Calu3 (cell line): ENCODE measurements around the gene MICB. TPM values are rescaled to one million over a fixed set of nuclear protein-coding genes. Genes with fewer than 3 reads are reported as not detected.

Source experiments
- BruUV-seq: library from RNA; stranded (reverse); fragments of 400-500 nt; replicated peaks from 2 replicates; lab custom pipeline; 2021; lab: Mats Ljungman, UMichigan
- CTCF ChIA-PET: fragments of 300-600 bp; sonication (Branson Sonifier 250); formaldehyde crosslinking; loops from one replicate; lab custom pipeline; 2022; ENCODE audit warnings: antibody characterized with exemption; lab: Charles Lee
- DNase-seq: peaks from one replicate; pipeline ENCODE4 v3.0.0; 2022
- H3K27ac Mint-ChIP-seq: one replicate; pipeline ENCODE4 v1.8.0; 2022; ENCODE audit warnings: mixed read lengths; ENCODE audit not compliant: unreplicated experiment
- H3K27me3 Mint-ChIP-seq: one replicate; pipeline ENCODE4 v1.8.0; 2022; ENCODE audit warnings: mixed read lengths; ENCODE audit not compliant: unreplicated experiment
- H3K36me3 Mint-ChIP-seq: one replicate; pipeline ENCODE4 v1.8.0; 2022; ENCODE audit warnings: mild to moderate bottlenecking, moderate library complexity, mixed read lengths; ENCODE audit not compliant: insufficient read depth, unreplicated experiment
- H3K4me1 Mint-ChIP-seq: one replicate; pipeline ENCODE4 v1.8.0; 2022; ENCODE audit warnings: mild to moderate bottlenecking, low read depth, mixed read lengths; ENCODE audit not compliant: unreplicated experiment
- H3K4me3 Mint-ChIP-seq: one replicate; pipeline ENCODE4 v1.8.0; 2022; ENCODE audit warnings: mild to moderate bottlenecking, low read depth, moderate library complexity, mixed read lengths; ENCODE audit not compliant: unreplicated experiment
- H3K9me3 Mint-ChIP-seq: one replicate; pipeline ENCODE4 v1.8.0; 2022; ENCODE audit warnings: low read depth, mixed read lengths; ENCODE audit not compliant: unreplicated experiment
- intact Hi-C: fragments of 100-400 bp; cut with micrococcal nuclease; formaldehyde crosslinking; loops from one replicate; pipeline ENCODE4 v1.10.0; 2022; ENCODE audit not compliant: unreplicated experiment
- total RNA-seq: library from RNA; stranded (reverse); gene quantifications from 2 replicates; pipeline ENCODE4 v1.2.3, GENCODE V29; 2022
- TF ChIP-seq, protein P1 (sequence below): fragments of 200-600 bp; IDR thresholded peaks from one replicate; pipeline ENCODE4 v1.8.0; 2022; ENCODE audit warnings: antibody characterized with exemption; ENCODE audit not compliant: unreplicated experiment

Gene MICB
- total RNA-seq, 1 experiment from 2014 or later, result 64.3 TPM

GRCh38 chr6:31510007-31510406, 12.1 kb downstream of the MICB start:
- Mint-ChIP-seq H3K4me3 (no peak overlapping the region), H3K27ac (no peak overlapping the region), H3K9me3 (peaks cover 3% of the 10 kb centered on the region), H3K36me3 (peaks cover 38% of the 10 kb centered on the region), H3K4me1 (no peaks in the 10 kb centered on the region), H3K27me3 (no peaks in the 10 kb centered on the region)
- TF ChIP-seq, protein P1, sequence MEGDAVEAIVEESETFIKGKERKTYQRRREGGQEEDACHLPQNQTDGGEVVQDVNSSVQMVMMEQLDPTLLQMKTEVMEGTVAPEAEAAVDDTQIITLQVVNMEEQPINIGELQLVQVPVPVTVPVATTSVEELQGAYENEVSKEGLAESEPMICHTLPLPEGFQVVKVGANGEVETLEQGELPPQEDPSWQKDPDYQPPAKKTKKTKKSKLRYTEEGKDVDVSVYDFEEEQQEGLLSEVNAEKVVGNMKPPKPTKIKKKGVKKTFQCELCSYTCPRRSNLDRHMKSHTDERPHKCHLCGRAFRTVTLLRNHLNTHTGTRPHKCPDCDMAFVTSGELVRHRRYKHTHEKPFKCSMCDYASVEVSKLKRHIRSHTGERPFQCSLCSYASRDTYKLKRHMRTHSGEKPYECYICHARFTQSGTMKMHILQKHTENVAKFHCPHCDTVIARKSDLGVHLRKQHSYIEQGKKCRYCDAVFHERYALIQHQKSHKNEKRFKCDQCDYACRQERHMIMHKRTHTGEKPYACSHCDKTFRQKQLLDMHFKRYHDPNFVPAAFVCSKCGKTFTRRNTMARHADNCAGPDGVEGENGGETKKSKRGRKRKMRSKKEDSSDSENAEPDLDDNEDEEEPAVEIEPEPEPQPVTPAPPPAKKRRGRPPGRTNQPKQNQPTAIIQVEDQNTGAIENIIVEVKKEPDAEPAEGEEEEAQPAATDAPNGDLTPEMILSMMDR, result no peak
- intact Hi-C loops, result no loop called here
- no peak for DNase-seq
- CTCF ChIA-PET, result no interaction called here
- BruUV-seq, result no TSS peak

DNA sequence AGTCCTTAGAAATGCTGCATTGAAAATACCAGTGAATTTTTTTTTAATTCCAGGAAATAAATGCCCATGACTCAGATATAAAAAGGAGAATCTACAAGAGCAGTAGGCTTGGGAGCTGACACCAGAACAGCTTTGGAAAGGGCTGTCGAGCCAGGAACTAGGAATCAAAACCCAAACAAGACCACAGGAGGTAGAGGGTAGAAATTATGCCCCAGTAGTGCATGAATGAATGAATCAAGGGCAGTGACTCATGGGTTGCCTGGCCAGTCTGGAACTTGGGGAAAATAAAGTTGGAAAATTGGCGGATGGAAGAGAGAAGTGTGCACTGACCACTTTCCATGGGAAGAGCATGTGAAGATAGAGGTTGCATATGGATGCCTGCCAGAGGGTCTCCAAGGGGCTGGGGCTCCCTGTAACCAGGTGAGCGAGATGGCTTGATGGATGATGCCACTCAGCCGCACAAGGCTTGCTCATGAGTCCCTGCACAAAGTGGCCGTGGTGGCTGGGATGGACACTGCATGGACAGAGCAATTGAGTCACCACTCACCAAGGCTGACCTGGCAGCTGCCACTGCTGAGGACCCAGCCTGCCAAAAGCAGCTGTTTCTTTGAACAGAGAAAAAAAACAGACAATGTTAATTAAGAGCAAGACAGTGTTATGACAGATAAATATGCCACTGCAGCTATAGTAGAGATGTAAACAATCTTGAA, 15.7 kb downstream of the MICB start:
- no peak for DNase-seq
- H3K27me3 Mint-ChIP-seq, result no peaks in the 10 kb centered on the region
- H3K4me3 Mint-ChIP-seq, result no peak overlapping the region
- H3K27ac Mint-ChIP-seq, result no peak overlapping the region
- H3K36me3 Mint-ChIP-seq, result peaks cover 14% of the 10 kb centered on the region
- intact Hi-C loops, result no loop called here
- CTCF ChIA-PET, result interaction anchor here (0.8 kb wide), 1 partner anchor 99 kb away, joined by 3 read pairs; no protein-coding TSS in a partner anchor
- TF ChIP-seq, protein P1, result no peak
- no peaks in the 10 kb centered on the region for H3K4me1 Mint-ChIP-seq
- peaks cover 3% of the 10 kb centered on the region for H3K9me3 Mint-ChIP-seq
- no TSS peak for BruUV-seq

DNA sequence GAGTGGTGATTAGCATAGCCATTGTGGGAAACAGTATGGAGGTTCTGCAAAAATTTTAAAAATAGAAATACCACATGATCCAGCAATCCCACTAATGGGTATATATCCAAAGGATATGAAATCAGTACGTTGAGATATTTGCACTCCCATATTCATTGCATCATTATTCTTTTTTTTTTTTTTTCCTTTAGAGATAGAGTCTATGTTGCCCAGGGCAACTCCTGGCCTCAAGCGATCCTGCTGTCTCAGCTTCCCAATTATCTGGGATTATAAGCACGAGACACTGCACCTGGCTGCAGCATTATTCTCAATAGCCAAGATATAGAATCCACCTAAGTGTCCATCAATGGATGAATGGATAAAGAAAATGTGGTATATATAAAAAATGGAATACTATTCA, 23.9 kb downstream of the MICB start:
- BruUV-seq, result no TSS peak
- TF ChIP-seq, protein P1, result no peak
- CTCF ChIA-PET, result no interaction called here
- DNase-seq, result no peak
- no peak overlapping the region for H3K4me3 Mint-ChIP-seq
- H3K27me3 Mint-ChIP-seq, result peaks cover 26% of the 10 kb centered on the region
- no peaks in the 10 kb centered on the region for H3K36me3 Mint-ChIP-seq
- H3K4me1 Mint-ChIP-seq, result peaks cover 9% of the 10 kb centered on the region
- no peaks in the 10 kb centered on the region for H3K9me3 Mint-ChIP-seq
- no peak overlapping the region for H3K27ac Mint-ChIP-seq
- intact Hi-C loops, result no loop called here

GRCh38 chr6:31525553-31525931, 27.6 kb downstream of the MICB start:
- TF ChIP-seq, protein P1, result no peak
- Mint-ChIP-seq H3K4me1 (peaks cover 22% of the 10 kb centered on the region), H3K36me3 (peaks cover 25% of the 10 kb centered on the region), H3K27ac (no peak overlapping the region), H3K9me3 (no peaks in the 10 kb centered on the region), H3K27me3 (peaks cover 16% of the 10 kb centered on the region), H3K4me3 (no peak overlapping the region)
- intact Hi-C loops, result no loop called here
- no TSS peak for BruUV-seq
- CTCF ChIA-PET, result interaction anchor here (0.6 to 1.2 kb wide), 4 partner anchors 11 to 756 kb away, joined by 3 to 7 read pairs (median 4); partner anchors contain the start of gene DDX39B
- no peak for DNase-seq
